Tibial artery (tissue), 4 donors: ENCODE results near the gene HES4.

Source experiments
- DNase-seq, 2 donors: peaks; one replicate each; pipeline ENCODE4 v3.0.0-alpha.2; 2019
- H3K27ac ChIP-seq, 2 donors: fragments of 200-600 bp; sonication (generic) in 1 of 2; 1 replicate in 1 of 2; 2 replicates in 1 of 2; pipeline ENCODE4 v1.5.1; 2018 to 2019; ENCODE audit warnings: mild to moderate bottlenecking in 1 of 2
- H3K27me3 ChIP-seq, 2 donors: fragments of 200-600 bp; sonication (generic) in 1 of 2; one replicate each; pipeline versions ENCODE4 v1.5.1 to v1.6.0; 2016 to 2019
- H3K36me3 ChIP-seq, 3 donors: fragments of 200-600 bp; sonication (generic) in 2 of 3; one replicate each; pipeline ENCODE4 v1.5.1; 2016 to 2019; ENCODE audit warnings: mild to moderate bottlenecking in 2 of 3
- H3K4me1 ChIP-seq, 4 donors: fragments of 200-600 bp; sonication (generic) in 2 of 4; 1 replicate in 3 of 4; 2 replicates in 1 of 4; pipeline ENCODE4 v1.5.1; 2016 to 2019
- H3K4me3 ChIP-seq, 2 donors: fragments of 200-600 bp; sonication (generic) in 1 of 2; 1 replicate in 1 of 2; 2 replicates in 1 of 2; pipeline ENCODE4 v1.5.1; 2018 to 2019; ENCODE audit warnings: mild to moderate bottlenecking in 2 of 2
- H3K9me3 ChIP-seq, 3 donors: fragments of 200-600 bp; sonication (generic) in 1 of 3; one replicate each; pipeline ENCODE4 v1.5.1; 2016 to 2019
- CTCF ChIP-seq, 2 experiments: fragments of 200-600 bp in 1 of 2; fragments of 450-650 bp in 1 of 2; IDR thresholded peaks; one replicate each; pipeline ENCODE4 v1.5.1; 2017 to 2019; ENCODE audit warnings: antibody characterized with exemption in 2 of 2, mild to moderate bottlenecking in 1 of 2, moderate library complexity in 1 of 2
- intact Hi-C: fragments of 100-400 bp; cut with DNase I; formaldehyde crosslinking; loops from one replicate; pipeline ENCODE4 v1.15.0; 2023; ENCODE audit warnings: low total_unique reads

Gene HES4

GRCh38 chr1:967466-968343 is 32.2 kb downstream of the HES4 start:
- peaks cover 0 to 50% of the 10 kb centered on the region in 2 donors for H3K27me3 ChIP-seq
- intact Hi-C loops = no loop called here
- peaks cover 0 to 13% (median 5%) of the 10 kb centered on the region in 3 donors for H3K36me3 ChIP-seq
- TF ChIP-seq CTCF (IDR thresholded peaks at IDR 0.05) = no peak
- no peak for DNase-seq
- H3K4me1 ChIP-seq = peaks cover 0 to 31% (median 14%) of the 10 kb centered on the region in 4 donors
- no peaks in the 10 kb centered on the region for H3K9me3 ChIP-seq
- H3K27ac ChIP-seq = no peak overlapping the region
- H3K4me3 ChIP-seq = no peak overlapping the region

GRCh38 chr1:966704-967300 is 33.1 kb downstream of the HES4 start:
- peaks cover 0 to 41% of the 10 kb centered on the region in 2 donors for H3K27me3 ChIP-seq
- TF ChIP-seq CTCF (IDR thresholded peaks at IDR 0.05) = no peak
- intact Hi-C loops = no loop called here
- peak; percentile 59 to 82 for DNase-seq
- H3K4me1 ChIP-seq = peaks cover 0 to 31% (median 14%) of the 10 kb centered on the region in 4 donors
- peak overlapping the region; percentile 57 to 78 for H3K4me3 ChIP-seq
- H3K9me3 ChIP-seq = no peaks in the 10 kb centered on the region
- peak overlapping the region; percentile 68 to 70 for H3K27ac ChIP-seq
- H3K36me3 ChIP-seq = peaks cover 0 to 22% (median 5%) of the 10 kb centered on the region in 3 donors

- no peak for DNase-seq
- H3K36me3 ChIP-seq = peaks cover 0 to 22% (median 5%) of the 10 kb centered on the region in 3 donors
- H3K27ac ChIP-seq = peak within 1 kb of the TSS; percentile 68 to 70
- H3K4me1 ChIP-seq = peaks cover 0 to 35% (median 18%) of the 10 kb centered on the region in 4 donors
- intact Hi-C loops = no loop called here
- no peaks in the 10 kb centered on the region for H3K9me3 ChIP-seq
- H3K27me3 ChIP-seq = peaks cover 0 to 35% of the 10 kb centered on the region in 2 donors
- no peak for TF ChIP-seq CTCF (IDR thresholded peaks at IDR 0.05)
- H3K4me3 ChIP-seq = peak within 1 kb of the TSS; percentile 57 to 78
Observed at GRCh38 chr1:966135-966703, 33.7 kb downstream of the HES4 start, which contains the start of gene PLEKHN1. Gene PLEKHN1, plus strand, starts transcription at chr1:966482. Its CDS starts 50 bp downstream, at chr1:966532.

GRCh38 chr1:965526-966134 is 34.3 kb downstream of the HES4 start:
- Histone ChIP-seq H3K27me3 (peaks cover 0 to 29% of the 10 kb centered on the region in 2 donors), H3K4me1 (peaks cover 0 to 39% (median 20%) of the 10 kb centered on the region in 4 donors), H3K36me3 (peaks cover 0 to 22% (median 5%) of the 10 kb centered on the region in 3 donors), H3K4me3 (peak overlapping the region in 1 of 2 donors; percentile 78), H3K9me3 (no peaks in the 10 kb centered on the region), H3K27ac (no peak overlapping the region)
- no peak for TF ChIP-seq CTCF (IDR thresholded peaks at IDR 0.05)
- DNase-seq = no peak
- intact Hi-C loops = no loop called here
